Suprapubic skin (tissue), 3 donors: Measurements from ENCODE around the gene CLEC11A.

ENCODE experiments used
- POLR2AphosphoS5 ChIP-seq, 3 donors: sonication (generic); formaldehyde crosslinking; IDR thresholded peaks; one replicate each; pipeline ENCODE4 v1.6.1; 2017; ENCODE audit warnings: antibody characterized with exemption in 3 of 3
- TF ChIP-seq, protein P1 (sequence below), 2 donors: fragments of 200-600 bp in 1 of 2; fragments of 450-650 bp in 1 of 2; sonication (generic) in 1 of 2; IDR thresholded peaks; one replicate each; pipeline ENCODE4 v1.5.1; 2016 to 2019; ENCODE audit warnings: antibody characterized with exemption in 2 of 2, mild to moderate bottlenecking in 1 of 2, moderate library complexity in 1 of 2

DNA sequence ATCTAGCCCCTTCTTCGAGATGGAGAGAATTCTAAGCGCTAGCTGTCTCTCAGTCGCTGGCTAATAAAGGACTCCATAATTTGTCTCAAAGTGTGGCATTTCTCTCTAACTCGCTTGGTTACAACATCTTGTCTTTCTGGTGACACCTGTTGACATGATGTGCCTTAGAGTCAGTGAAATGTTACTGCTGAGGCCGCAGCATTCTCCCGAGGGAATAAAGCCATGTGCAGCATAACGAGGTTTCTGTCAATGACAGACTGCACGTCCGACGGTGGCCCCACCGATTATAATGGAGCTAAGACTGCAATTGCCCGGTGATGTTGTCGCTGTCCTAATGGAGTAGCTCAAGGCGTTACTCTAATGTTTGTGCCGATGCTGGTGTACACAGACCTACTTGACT, 26.8 kb downstream of the CLEC11A start:
- TF ChIP-seq, protein P1, sequence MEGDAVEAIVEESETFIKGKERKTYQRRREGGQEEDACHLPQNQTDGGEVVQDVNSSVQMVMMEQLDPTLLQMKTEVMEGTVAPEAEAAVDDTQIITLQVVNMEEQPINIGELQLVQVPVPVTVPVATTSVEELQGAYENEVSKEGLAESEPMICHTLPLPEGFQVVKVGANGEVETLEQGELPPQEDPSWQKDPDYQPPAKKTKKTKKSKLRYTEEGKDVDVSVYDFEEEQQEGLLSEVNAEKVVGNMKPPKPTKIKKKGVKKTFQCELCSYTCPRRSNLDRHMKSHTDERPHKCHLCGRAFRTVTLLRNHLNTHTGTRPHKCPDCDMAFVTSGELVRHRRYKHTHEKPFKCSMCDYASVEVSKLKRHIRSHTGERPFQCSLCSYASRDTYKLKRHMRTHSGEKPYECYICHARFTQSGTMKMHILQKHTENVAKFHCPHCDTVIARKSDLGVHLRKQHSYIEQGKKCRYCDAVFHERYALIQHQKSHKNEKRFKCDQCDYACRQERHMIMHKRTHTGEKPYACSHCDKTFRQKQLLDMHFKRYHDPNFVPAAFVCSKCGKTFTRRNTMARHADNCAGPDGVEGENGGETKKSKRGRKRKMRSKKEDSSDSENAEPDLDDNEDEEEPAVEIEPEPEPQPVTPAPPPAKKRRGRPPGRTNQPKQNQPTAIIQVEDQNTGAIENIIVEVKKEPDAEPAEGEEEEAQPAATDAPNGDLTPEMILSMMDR (IDR thresholded peaks at IDR 0.05): no peak
- no peak for TF ChIP-seq POLR2AphosphoS5 (IDR thresholded peaks at IDR 0.05)
